GM11168 (cell line): Measurements from ENCODE around the gene CDH23.

Source experiments
- in situ Hi-C: fragments of 300-500 bp; cut with MboI; formaldehyde crosslinking; loops from one replicate; pipeline ENCODE4 v1.12.0; 2022; ENCODE audit warnings: low sequenced_read_pairs; ENCODE audit not compliant: unreplicated experiment

Gene CDH23

DNA sequence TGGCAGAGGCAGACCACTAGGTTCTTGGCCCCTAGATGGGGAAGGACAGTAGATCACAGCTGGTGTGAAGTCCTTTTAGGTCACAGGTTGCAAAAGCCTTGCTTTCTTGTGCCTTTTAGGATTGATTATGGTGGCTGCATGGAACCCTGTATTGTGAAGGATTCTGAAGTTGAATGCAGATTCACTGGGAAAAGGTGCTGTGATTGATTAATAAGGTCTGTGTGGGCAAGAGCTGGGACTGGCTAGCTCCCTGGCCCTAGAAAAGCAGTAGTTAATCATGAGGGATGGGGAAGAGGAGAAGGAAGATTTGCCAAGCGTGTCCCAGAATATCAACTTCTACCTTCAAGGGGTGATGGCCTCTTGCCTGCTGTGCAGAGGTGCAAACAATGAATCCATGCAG lies 105.5 kb downstream of the CDH23 start:
- in situ Hi-C loops, result no loop called here

DNA sequence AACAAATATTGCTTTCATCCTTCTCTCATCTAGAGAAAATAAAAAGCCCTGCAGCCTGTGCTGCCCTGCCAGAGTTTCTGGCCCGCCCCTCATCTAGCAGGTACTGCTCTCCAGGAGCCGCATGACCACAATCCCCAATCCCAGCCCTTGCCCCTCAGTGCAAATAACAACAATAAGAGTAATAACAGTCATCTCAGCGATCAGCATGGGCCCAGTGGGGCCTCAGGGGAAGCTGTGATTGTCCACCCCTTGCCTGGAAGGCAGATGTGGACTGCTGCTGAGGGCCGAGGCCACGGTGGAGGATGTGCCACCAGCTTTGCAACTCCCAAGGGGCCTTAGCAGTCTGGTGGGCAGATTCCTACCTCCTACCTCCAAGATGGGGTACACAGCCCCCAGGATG lies 106.1 kb downstream of the CDH23 start:
- in situ Hi-C loops, result no loop called here

DNA sequence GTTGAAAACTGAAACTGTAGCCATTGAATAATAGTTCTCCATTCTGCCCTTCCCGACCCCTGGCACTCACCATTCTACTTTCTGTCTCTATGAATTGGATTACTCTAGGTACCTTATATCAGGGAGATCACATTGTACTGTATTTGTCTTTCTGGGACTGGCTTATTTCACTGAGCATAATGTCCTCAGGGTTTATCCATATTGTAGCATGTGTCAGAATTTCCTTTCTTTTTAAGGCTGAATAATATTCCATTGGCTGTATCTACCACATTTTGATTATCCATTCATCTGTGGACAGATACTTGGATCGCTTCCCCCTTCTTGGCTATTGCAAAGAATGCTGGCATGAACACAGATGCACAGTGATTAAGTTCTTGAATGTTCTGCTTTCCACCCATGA lies 107.4 kb downstream of the CDH23 start:
- in situ Hi-C loops, result no loop called here

DNA sequence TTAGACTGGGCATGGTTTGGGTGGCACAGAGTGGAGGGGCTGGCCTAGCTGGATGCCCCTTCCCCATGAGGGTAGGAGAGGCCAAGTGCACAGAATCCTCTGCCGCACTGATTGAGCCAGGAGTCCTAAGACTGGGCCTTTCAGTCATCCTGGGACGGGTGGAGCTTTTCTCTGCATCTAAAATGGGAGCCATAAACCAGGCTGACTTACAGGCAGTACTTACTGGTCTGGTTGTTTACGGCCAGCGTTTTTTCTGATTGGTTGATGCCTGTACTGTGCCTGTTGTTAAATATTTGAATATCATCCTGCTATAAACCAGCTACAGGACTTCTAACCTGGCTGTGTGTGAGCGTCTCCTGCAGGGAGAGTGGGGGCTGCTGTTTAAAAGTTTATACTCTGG lies 107.8 kb downstream of the CDH23 start:
- in situ Hi-C loops, result no loop called here

- in situ Hi-C loops, result no loop called here
Observed at GRCh38 chr10:71505862-71506261, 109.1 kb downstream of the CDH23 start.

GRCh38 chr10:71509444-71509843 lies 112.7 kb downstream of the CDH23 start:
- in situ Hi-C loops, result no loop called here

- in situ Hi-C loops, result no loop called here
Observed at GRCh38 chr10:71511206-71511605, 114.5 kb downstream of the CDH23 start.

- in situ Hi-C loops, result no loop called here
Observed at GRCh38 chr10:71512312-71512711, 115.6 kb downstream of the CDH23 start.

DNA sequence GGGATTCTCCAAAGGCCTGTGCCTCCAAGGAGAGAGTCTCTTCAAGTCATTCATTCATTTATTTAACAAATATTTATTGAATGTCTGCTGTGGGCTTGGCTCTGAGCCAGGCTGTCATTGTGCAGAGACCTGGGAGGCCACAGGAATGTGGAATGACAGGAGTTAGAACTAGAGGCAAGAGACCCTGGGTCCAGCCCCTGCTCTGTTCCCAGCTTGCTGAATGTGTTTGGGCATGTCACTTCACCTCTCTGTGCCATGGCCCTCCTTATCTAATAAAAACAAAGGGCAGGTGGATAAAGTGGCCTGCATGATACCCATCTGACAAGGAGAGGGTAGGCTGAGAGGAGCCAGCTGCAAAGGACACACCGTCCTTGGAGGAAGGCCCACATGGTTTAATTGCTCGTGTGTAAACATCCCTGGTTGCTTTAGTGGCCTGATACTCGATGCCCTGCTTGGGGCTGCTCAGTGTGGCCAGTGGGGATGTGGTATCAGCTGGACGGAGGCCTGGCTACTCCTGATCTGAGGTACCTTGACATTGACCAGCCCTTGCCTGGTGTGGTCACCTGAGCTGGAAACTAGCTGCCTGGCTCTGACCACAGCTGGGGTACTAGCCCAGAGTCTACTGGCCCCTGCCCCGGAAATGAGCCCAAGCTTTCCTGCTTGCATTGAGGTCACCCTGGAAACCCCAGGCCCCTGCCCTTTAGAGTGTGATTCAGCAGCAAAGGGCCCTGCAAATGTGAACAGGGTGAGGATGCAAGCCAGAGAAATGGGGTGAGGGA lies 116.2 kb downstream of the CDH23 start:
- in situ Hi-C loops, result no loop called here

- in situ Hi-C loops, result no loop called here
Observed at GRCh38 chr10:71513540-71513853, 116.8 kb downstream of the CDH23 start.

DNA sequence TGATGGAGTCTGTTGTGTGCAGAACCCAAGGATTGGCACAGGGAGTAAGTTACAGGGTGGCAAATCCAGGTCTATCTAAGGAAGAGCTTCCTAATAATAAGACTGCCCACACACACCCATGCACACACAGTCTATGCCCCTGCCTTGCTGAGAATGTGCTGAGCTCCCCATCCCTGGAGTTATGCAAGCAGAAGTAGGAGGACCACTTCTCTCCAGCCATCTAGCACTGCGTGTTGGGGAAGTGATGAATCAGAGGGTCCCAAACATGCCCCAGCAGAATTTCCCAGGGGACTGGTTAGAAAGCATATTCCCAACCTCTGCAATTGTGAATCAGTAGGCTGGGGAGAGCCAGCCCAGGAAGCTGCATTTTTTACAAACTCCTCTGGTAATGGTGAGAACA lies 117.2 kb downstream of the CDH23 start:
- in situ Hi-C loops, result no loop called here

- in situ Hi-C loops, result no loop called here
Observed at GRCh38 chr10:71515531-71516172, 118.9 kb downstream of the CDH23 start.

DNA sequence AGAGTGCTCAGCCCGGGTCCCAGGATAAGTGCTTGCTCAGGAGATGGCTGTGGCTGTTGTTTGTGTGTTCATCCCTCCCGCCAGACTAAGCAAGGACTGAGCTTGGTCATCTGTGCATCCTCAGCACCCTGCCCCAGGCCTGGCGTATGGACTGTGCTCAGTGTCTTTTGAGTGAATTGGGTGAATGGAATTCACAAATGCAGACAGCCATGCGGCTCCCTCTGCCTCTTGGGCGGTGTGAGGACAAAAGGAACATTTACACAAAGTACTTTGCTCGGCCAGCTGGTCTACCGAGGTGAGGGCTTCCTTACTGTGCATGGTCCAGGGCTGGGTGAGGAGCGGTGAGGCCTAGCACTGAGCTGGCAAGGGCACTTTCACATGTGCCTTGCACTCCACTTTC lies 120.2 kb downstream of the CDH23 start:
- in situ Hi-C loops, result no loop called here

DNA sequence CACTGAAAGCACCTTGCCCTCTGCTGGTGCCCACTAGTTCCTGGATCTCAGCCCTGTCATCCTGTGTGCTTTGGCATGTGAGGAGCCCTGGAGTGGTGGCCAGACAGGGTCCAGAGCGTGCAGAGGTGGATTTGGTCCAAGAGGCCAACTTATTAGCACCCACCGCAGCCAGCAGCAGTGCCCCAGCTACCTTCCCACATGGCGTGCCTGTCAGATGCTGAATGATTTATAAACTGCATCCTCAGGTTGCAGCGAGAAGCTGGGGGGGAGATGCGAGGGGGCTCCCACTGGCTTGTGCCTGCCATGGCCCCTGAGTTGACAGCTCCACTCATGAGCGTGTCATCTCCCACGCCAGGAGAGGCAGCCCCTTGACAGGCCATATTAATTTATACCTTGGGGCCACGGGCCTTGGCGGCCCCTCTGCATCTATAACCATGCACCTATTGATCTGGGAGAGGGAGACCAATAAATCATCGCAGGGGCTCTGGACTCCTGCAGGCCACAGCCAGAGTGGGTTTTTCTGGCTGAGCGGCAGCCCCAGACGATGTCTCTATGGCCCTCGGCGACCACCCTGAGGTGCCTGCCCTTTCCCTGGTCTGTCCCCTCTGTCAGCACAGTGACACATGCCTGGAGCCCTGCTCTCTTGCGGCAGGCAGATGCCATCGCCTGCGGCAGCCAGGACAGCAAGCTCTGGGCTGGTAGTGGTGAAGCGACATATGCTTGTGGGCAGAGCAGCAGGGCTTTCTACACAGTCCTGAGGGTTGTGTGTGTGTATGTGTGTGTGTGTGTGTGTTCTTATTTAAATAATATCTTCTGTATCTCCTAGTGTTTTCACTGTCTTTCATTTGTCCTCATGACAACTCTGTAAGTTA lies 120.8 kb downstream of the CDH23 start:
- in situ Hi-C loops, result no loop called here

DNA sequence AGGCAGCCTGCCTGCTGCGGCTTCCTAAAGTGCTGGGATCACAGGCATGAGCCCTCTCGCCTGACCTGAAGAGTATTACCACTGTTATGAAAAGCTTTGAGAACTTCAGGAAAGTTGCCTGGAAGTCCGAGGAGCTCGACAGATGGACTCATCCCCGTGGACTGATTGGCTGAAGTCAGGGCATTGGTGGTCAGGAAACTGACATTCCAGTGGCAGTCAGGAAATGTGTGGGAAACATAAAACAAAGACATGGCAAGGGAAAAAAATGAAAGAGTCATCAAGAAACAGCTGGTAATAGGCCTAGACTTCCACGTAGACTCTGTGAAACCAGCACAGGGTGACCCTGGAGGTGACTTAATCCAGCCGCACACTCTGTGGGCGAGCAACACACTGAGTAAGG lies 123.3 kb downstream of the CDH23 start:
- in situ Hi-C loops, result no loop called here

DNA sequence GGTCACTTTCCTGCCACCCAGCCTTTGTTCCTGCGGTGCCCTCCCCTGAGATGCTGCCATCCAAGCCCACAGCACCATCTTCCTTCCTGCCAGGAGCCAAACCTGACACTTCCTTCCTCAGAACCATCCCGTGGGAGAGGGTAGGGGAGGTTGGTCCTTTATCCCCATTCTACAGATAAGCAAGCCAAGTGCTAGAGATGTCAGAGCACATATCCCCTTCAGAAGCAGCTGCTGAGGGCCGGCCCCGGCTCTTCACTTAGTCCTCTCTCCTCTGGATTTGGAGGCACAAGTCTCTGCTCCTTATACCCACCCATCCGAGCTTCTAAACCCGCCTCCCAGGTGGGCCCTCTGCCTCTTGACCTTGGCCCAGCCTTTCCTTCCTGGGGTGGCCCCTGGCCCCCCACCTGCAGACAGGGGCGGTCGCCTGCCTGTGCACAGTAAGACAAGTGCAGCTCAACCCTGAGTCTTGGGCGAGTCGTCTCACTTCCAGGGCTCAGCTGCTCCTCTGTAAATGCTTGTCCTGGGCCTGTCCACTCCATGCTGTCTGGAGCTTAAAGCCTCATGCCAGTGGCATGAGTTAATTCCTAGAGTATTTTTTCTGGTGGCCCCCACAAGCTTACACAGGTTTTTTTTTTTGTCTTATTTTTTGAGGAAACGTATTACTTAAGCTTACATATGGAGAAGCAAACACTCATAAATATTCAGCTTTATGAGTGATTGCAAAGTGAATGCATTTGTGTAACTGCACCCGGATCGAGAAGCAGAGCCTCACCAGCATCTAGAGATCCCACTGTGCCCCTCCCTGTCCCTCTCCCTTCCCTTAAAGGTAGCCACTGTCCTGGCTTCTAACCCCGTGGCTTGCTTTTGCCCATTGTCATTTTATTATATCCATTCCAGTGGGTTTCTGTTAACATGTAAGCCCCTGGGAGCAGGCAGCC lies 125.1 kb downstream of the CDH23 start:
- in situ Hi-C loops, result no loop called here

DNA sequence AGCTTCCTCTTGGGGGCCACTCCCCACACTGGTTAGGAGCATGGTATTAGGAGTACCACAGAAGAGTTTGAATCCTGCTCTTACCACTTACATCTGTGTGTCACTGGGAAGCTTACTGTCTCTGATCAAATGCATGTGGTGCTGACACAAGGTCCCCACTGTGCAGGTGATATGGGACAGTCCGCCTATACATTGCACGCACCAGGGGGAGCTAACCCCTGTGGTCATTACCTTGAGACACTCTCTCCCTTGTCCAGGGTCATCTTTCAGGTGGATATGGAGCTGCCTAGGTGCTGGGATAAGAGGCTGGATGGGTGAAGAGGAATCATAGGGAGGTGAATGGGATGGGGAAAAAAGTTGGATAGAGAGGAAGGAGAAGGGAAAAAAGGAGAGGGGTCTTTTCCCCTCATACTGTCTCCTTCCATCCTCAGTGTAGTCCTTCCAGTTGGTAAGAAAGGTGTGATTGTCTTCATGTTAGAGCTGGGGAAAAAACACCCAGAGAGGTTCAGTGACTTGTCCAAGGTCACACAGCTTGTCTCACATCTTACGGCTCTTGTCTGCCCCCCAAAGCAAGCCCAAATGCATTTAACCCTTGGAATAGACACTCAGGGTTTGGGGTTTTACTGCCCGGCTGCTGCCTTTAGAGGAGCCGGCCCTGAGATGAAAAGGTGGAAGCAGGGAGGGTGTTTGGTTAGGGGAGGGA lies 125.9 kb downstream of the CDH23 start:
- in situ Hi-C loops, result no loop called here

GRCh38 chr10:71523756-71524155 lies 127.0 kb downstream of the CDH23 start:
- in situ Hi-C loops, result no loop called here

DNA sequence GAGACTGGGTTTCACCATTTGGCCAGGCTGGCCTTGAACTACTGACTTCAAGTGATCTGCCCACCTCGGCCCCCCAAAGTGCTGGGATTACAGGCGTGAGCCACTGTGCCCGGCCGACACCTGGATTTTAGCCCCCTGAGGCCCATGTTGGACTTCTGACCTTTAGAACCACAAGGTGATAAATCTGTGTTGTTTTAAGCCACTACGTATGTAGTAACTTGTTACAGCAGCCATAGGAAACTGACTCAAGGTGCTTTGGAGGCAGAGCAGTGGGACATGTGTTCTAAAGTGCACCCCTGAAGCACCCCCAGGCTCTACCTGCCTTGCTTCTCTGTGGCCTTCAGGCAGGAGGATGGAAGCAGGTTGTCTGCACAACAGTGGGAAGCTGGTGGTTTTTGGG lies 128.4 kb downstream of the CDH23 start:
- in situ Hi-C loops, result no loop called here

GRCh38 chr10:71525721-71526120 lies 129.0 kb downstream of the CDH23 start:
- in situ Hi-C loops, result no loop called here
